Right atrium auricular region (tissue), 2 donors: ENCODE data around the gene SPHKAP. TPM values are rescaled to one million over a fixed set of nuclear protein-coding genes. Genes with fewer than 3 reads are reported as not detected.

Source experiments
- DNase-seq: peaks from one replicate; pipeline ENCODE4 v3.0.0-alpha.2; 2019; ENCODE audit warnings: low spot score
- H3K27ac ChIP-seq, 2 donors: fragments of 200-600 bp; sonication (generic); 1 replicate in 1 of 2; 2 replicates in 1 of 2; pipeline ENCODE4 v1.5.1; 2016 to 2019
- H3K27me3 ChIP-seq, 2 donors: fragments of 200-600 bp; sonication (generic); one replicate each; pipeline versions ENCODE4 v1.5.1 to v1.6.0; 2017 to 2019
- H3K36me3 ChIP-seq: fragments of 200-600 bp; sonication (generic); one replicate; pipeline ENCODE4 v1.5.1; 2016
- H3K4me1 ChIP-seq, 2 donors: fragments of 200-600 bp; sonication (generic); one replicate each; pipeline versions ENCODE4 v1.5.1 to v1.6.0; 2017 to 2019
- H3K4me3 ChIP-seq, 2 donors: fragments of 200-600 bp; sonication (generic); 1 replicate in 1 of 2; 2 replicates in 1 of 2; pipeline ENCODE4 v1.5.1; 2017 to 2019; ENCODE audit warnings: mild to moderate bottlenecking in 1 of 2, moderate library complexity in 1 of 2
- H3K9me3 ChIP-seq, 2 donors: fragments of 200-600 bp; sonication (generic); one replicate each; pipeline ENCODE4 v1.5.1; 2019
- total RNA-seq, 2 donors: library from RNA; depleted of rRNA; stranded (reverse); fragments of >200 nt; gene quantifications; one replicate each; pipeline ENCODE4 v1.1.0, GENCODE V29; 2016
- TF ChIP-seq, protein P1 (sequence below), 2 donors: fragments of 200-600 bp; sonication (generic); IDR thresholded peaks; one replicate each; pipeline ENCODE4 v1.5.1; 2019; ENCODE audit warnings: antibody characterized with exemption in 2 of 2

SPHKAP gene
- total RNA-seq, 2 donors from 2014 or later, result 23.5 to 75.5 TPM

DNA sequence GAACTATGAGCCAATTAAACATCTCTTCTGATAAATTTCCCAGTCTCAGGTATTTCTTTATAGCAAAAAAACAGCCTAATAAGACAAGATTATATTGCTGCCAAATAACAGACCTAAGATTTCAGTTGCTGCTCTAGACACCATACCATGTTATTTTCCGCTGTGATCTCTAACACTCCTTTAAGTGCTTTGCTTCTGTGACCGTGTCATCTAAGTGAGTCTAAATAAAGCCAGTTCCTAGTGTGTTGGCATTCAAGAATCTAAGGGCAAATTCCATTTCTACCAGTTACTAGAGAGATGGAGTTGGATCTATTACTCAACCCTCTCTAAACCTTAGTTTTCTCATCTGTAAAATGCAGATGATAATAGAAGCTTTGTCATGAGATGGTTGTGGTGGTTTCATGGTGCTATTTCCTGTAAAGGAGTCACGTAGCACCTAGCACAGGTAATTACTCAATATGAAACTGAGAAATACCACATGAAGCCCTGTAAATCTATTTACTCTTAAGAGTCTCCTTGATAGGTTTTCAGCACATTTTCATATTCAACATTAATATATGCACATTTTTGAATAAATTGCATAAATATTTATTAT, 40.5 kb downstream of the SPHKAP start:
- H3K9me3 ChIP-seq, result no peaks in the 10 kb centered on the region
- H3K27ac ChIP-seq, result peak overlapping the region in 1 of 2 donors; percentile 52
- DNase-seq, result no peak
- H3K4me1 ChIP-seq, result no peaks in the 10 kb centered on the region
- H3K36me3 ChIP-seq, result no peaks in the 10 kb centered on the region
- H3K4me3 ChIP-seq, result no peak overlapping the region
- H3K27me3 ChIP-seq, result no peaks in the 10 kb centered on the region
- TF ChIP-seq, protein P1, sequence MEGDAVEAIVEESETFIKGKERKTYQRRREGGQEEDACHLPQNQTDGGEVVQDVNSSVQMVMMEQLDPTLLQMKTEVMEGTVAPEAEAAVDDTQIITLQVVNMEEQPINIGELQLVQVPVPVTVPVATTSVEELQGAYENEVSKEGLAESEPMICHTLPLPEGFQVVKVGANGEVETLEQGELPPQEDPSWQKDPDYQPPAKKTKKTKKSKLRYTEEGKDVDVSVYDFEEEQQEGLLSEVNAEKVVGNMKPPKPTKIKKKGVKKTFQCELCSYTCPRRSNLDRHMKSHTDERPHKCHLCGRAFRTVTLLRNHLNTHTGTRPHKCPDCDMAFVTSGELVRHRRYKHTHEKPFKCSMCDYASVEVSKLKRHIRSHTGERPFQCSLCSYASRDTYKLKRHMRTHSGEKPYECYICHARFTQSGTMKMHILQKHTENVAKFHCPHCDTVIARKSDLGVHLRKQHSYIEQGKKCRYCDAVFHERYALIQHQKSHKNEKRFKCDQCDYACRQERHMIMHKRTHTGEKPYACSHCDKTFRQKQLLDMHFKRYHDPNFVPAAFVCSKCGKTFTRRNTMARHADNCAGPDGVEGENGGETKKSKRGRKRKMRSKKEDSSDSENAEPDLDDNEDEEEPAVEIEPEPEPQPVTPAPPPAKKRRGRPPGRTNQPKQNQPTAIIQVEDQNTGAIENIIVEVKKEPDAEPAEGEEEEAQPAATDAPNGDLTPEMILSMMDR (IDR thresholded peaks at IDR 0.05), result no peak

DNA sequence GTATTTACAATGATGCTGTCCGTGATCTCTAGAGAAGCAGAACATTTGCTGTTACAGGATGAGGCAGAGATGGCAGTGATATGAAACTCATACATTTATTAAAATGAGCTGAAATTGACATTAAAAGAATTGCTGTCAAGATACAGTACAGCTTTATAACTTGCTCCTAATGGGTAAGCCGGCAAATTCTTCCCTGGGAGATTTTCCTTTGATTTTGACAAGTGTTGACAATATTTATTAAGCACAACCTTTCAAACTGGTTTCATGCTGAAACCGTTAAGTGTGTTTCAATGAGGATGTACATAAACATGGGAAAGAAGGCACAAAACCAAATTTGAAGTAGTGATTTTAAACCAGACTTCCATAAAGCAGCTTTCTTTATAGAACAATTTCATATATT, 45.5 kb downstream of the SPHKAP start:
- no peak overlapping the region for H3K4me3 ChIP-seq
- DNase-seq, result no peak

DNA sequence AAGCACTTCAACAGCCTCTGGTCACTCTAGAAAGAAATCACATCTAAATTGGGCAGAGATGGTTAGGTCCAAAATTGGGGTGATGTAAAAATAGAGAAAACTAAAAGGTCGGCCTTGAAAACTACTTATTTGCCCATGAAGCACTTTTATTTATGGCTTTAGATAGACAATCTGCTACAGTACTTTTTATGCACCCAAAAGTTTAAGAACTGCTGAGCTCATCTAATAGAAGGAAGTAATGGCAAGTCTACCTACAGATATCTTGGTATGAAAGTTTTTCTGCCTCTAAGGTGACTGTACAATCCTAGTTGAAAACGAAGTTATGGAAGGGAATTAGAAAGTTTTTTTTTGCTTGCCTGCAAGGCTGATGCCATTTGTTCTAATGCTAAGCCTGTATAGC, 46.2 kb downstream of the SPHKAP start:
- Histone ChIP-seq H3K27ac (no peak overlapping the region), H3K27me3 (no peaks in the 10 kb centered on the region), H3K9me3 (no peaks in the 10 kb centered on the region), H3K36me3 (no peaks in the 10 kb centered on the region), H3K4me3 (no peak overlapping the region), H3K4me1 (no peaks in the 10 kb centered on the region)
- no peak for DNase-seq
- TF ChIP-seq, protein P1 (IDR thresholded peaks at IDR 0.05), result no peak

More for the DNA sequence above, 45.5 kb downstream of the SPHKAP start:
- H3K27ac ChIP-seq, result no peak overlapping the region
- TF ChIP-seq, protein P1 (IDR thresholded peaks at IDR 0.05), result no peak
- H3K4me1 ChIP-seq, result no peaks in the 10 kb centered on the region
- H3K36me3 ChIP-seq, result no peaks in the 10 kb centered on the region
- no peaks in the 10 kb centered on the region for H3K9me3 ChIP-seq
- H3K27me3 ChIP-seq, result no peaks in the 10 kb centered on the region

DNA sequence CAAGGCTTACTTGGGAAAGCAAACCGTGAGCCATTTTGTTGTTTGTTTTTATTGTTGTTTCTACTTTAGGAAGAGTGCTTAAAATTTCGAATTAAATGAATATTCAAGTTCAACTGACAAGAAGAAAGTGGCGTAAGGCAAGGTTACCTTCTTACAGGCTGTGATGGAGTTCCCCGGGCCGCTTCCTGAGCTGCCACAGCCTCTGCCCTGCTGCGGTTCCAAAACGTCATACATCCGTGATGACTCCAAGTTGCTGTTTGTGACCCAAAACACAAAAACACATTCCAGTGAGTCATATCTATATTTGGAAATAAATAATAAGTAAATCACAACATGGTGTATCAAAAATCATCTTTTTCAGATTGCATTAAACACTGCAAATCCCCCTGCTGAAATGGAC, 49.7 kb downstream of the SPHKAP start:
- Histone ChIP-seq H3K4me1 (no peaks in the 10 kb centered on the region), H3K27me3 (no peaks in the 10 kb centered on the region)

DNA sequence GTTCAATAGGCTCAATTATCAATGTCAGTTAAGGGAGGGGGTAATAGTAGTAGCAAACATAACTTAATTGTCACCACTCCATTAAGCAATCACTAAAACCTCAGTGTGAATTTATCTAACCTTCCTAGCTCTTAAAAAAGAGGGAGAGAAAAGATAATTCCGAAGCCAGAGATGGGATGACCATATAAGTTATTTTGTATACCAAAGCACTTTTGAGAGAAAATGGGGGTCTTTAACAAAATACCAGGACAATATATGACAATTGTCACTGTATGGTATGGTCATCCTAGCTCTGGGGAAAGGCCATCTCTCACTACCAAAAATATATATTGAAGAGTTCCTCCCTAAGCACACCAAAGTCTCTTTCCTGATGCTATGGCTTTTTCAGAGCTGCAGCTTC, 55.1 kb downstream of the SPHKAP start:
- Histone ChIP-seq H3K4me3 (no peak overlapping the region), H3K4me1 (no peaks in the 10 kb centered on the region), H3K36me3 (no peaks in the 10 kb centered on the region), H3K27ac (no peak overlapping the region), H3K27me3 (no peaks in the 10 kb centered on the region), H3K9me3 (no peaks in the 10 kb centered on the region)
- TF ChIP-seq, protein P1 (IDR thresholded peaks at IDR 0.05), result no peak
- DNase-seq, result no peak

More for the DNA sequence above, 49.7 kb downstream of the SPHKAP start:
- H3K9me3 ChIP-seq, result no peaks in the 10 kb centered on the region
- TF ChIP-seq, protein P1 (IDR thresholded peaks at IDR 0.05), result no peak
- H3K36me3 ChIP-seq, result no peaks in the 10 kb centered on the region
- H3K4me3 ChIP-seq, result no peak overlapping the region
- H3K27ac ChIP-seq, result no peak overlapping the region
- no peak for DNase-seq

DNA sequence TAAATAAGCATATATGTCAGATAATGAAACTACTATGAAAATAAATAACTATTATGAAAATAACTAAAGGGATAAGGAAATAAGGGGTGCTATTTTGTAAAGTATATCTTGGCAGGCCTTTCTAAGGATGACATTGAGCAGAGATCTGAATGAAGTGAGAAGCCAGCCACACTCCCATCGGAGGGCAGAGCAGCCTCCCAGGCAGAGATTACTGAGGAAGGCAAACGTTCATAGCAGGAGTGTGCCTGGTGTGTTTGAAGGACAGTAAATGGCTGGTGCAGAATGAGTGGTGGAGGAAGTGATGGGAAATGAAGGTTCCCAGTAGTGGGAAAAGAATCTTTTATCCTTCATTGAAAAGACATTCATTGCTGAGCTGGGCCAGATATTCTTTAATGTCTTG, 62.5 kb downstream of the SPHKAP start:
- DNase-seq, result no peak

More for the DNA sequence above, 62.5 kb downstream of the SPHKAP start:
- Histone ChIP-seq H3K27ac (no peak overlapping the region), H3K27me3 (no peaks in the 10 kb centered on the region), H3K4me1 (no peaks in the 10 kb centered on the region), H3K4me3 (no peak overlapping the region), H3K36me3 (no peaks in the 10 kb centered on the region), H3K9me3 (no peaks in the 10 kb centered on the region)
- TF ChIP-seq, protein P1 (IDR thresholded peaks at IDR 0.05), result no peak
